Activated CD8-positive, alpha-beta memory T cell treated with anti-CD3 and anti-CD28 coated beads for 4 hours (primary cell): ENCODE measurements around the gene DNAAF8.

Source experiments
- DNase-seq, 2 donors: peaks; one replicate each; pipeline ENCODE4 v3.0.0-alpha.2; 2020; ENCODE audit warnings: low read depth in 2 of 2

The DNAAF8 gene

GRCh38 chr16:4734063-4734729 lies at the start of gene DNAAF8, which contains the start of gene ANKS3:
Gene DNAAF8, plus strand, starts transcription at chr16:4734537. Its CDS starts 1,978 bp downstream, at chr16:4736515.
Gene ANKS3, minus strand, starts transcription at chr16:4734271. Its CDS starts 4,122 bp downstream, at chr16:4730149.
- DNase-seq, result peak; percentile 58 to 59

DNA sequence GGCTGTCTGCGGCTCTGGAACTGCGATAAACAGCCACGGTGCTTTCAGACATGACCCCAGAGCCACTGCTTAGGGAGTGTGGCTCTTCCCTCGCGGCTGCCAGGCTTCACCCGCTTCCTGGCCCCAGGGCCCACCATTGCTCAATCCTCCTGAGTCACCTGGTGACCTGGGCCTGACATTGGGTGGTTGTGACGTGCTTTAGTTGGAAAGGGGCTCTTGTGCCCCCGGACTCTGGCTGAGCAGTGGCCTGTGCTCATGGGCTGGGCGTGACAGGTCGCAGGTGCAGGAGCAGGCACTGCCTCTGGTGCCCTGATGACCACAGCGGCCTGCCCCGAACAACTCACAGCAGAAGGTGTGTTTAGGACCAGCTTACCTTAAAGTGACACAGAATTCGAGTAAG lies 49.6 kb upstream of the DNAAF8 start:
- DNase-seq, result no peak

DNA sequence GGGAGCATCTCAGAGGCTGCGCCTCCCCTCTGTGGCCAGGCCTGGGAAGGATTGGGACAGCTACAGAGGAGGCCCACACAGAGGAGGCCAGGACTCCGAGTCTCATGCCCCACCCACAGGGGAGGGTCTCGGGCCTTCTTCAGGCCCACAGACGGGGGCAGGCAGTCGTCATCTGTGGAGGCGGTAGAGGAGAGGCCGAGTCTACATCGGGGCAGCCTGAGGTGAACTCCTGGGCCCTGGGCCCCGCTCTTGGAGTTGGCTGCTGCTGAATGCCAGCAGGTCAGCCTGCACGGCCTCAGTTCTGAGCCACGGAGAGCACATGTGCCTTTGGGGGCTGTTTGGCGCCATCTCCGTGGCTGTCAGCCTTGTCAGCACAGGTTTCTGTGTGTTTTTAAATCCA lies 49.0 kb upstream of the DNAAF8 start:
- no peak for DNase-seq

GRCh38 chr16:4685776-4686496 lies 48.4 kb upstream of the DNAAF8 start:
- DNase-seq, result no peak

- no peak for DNase-seq
Observed at GRCh38 chr16:4686497-4687210, 47.7 kb upstream of the DNAAF8 start.

- no peak for DNase-seq
Observed at GRCh38 chr16:4687416-4687815, 46.9 kb upstream of the DNAAF8 start.

DNA sequence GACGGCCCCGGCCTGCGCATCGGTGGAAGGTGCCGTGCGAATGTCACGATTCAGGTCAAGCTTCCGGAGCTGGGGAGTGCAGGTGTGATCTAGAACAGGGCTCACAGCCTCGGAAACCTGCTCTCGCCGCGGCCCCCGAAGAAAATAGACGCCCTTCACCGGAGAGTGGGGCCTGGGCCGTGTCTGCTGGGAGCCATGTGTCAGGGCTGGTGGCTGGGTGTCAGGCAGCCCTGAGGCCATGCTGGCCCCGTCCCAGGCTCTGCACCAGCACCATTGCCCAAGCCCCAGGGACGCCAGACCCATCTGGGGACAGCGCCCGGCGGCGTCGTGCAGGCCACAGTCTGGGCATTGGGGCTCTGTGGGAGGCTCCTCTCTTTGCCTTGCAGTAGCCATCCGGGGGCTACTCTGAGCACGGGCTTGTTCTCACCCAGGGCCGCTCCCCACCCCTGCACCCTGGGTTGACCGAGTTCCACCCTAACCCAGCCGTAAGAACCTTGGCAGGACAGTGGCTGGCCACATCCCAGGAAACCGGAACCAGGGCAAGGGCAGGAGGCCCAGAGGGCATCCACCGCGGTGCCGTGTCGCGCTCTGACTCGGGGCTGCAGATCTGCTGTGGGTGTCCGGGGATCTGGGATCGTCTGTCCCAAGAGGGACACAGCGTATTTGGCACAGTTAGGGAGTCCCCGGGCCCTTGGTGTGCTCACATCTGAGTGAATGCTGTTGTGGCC lies 46.2 kb upstream of the DNAAF8 start:
- no peak for DNase-seq

DNA sequence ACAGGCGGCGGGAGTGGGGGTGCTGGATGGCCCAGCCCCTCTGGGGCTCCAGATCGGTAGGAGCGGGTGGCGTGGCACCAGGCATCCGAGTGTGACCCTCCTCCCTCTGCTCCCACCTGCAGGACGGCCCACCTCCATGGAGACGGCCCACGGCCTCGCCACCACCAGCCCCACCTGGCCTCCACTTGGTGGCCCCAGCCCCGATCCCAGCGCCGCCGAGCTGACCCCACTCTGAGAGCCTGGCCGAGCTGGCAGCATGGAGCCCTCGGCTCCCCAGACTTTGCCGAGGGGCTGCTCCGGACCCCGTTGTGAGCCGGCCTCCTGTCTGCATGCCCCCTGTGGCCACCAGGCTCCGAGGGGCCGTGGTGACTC lies 45.7 kb upstream of the DNAAF8 start:
- DNase-seq, result no peak

DNA sequence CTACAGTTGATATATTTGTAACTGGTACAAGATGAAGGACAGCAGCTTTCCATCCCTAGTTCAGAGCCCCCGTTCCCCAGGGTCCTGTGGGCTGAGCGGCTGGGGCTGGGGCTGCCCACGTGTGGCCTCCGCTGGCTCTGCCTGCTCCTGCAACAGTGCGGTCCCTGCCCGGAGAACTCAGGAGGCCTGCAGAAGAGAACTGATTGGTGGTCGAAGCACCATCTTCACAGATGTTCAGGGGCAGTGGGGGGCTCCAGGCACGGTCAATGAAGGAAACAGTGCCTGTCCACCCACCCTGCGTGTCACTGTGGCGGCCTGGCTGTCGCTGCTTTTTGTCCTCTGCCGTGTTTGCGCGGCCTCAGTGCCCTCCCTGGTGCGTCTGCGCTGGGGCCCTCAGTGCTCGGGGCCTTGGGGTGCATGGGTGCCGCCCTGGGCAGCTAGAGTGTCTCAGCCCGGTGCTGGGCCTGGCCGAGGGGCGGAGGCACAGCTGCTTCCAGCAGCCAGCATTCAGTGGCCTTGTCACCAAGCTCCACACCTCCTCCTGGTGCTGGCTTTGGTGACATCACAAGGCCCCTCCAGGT lies 45.2 kb upstream of the DNAAF8 start:
- DNase-seq, result no peak

DNA sequence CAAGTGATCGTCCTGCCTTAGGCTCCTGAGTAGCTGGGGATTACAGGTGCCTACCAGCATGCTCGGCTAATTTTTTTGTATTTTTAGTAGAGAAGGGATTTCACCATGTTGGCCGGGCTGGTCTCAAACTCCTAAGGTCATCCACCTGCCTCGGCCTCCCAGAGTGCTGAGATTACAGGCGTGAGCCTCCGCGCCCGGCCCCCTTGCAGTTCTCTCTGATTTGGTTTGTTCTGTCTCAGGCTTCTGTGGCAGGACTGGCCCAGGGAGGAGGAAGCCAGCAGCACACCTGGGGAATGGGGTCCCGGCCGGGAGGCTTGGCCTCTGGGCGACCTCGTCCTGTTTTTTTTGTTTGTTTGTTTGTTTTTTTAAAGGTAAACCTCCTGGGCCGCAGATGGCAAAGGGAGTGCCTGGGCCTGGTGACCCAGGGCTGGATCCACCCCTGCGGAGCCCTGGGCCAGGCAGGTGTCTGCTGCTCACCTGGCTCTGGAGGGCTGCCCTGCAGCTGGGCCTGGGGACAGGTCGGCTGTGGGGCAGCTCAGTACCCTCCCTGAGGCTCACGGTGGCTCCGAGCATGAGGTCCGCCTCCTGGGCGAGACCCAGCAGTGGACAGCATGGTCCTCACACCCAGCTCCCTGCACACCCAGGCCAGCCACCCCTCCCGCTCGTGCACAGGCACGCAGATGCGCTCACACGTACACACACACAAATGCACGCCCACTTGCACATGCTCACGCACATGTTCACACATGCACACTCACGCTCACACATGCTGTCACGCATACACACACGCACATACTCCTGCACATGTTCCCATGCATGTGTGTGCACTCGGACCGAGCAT lies 44.3 kb upstream of the DNAAF8 start:
- DNase-seq, result no peak

DNA sequence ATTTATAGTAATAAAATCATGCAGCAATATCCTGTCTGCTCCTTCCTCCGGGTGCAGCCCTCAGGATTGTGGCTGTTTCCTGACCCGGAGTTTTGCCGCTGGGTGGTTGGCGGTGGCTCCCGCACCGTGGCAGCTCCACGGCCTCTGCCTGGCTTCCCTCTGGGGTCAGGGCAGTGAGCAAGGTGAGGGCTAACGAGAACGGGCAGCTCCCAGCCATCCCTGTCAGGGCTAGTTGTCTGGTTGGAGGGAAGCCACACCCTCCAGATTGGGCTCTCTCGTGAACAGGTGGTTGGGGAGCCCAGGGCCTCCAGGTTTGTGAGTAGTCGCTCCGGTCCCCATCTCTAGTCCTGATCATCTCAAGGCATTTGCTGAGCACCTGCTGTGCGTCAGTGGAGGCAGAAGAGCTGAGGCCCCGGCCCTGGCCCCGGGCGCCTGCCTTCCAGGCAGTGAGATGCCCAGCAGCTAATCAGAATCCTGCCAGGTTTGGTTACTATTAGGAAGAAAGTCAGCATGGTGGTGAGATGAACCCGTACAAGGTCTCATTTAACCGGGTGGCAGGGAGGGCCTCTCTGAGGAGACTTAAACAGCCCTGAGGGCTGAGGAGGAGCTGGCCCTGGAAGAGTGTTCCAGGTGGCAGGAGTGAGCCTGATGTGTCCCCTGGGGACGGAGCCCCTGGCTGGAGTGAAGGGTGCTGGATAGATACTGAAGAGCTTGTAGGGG lies 43.2 kb upstream of the DNAAF8 start:
- DNase-seq, result no peak

- DNase-seq, result no peak
Observed at GRCh38 chr16:4691666-4692412, 42.5 kb upstream of the DNAAF8 start.

- no peak for DNase-seq
Observed at GRCh38 chr16:4692460-4693295, 41.7 kb upstream of the DNAAF8 start.

DNA sequence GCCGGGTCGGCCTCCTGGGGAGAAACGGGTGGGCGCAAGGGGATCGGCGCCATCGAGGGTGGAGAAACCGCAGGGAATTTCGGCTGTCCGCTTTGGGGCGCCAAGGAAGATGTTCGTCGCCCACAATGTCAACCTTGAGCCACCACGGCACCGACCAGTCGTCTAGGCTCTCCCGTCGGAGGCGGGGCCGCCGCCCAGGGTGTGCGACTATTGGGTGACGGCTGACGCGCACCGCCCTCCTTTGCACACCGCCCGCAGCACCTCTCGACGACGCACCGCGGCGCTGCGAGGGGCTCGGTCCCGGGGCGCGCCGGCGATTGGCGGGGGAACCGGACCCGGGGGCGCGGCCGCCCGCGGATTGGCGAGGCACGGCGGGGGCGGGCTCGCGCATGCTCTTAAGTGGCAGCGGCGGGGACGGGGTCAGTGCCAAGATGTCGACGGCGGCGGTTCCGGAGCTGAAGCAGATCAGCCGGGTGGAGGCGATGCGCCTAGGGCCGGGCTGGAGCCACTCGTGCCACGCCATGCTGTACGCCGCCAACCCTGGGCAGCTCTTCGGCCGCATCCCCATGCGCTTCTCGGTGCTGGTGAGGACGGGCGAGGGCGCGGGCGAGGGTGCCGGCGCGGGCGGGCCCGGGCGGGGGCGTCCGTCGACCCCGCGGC lies 40.9 kb upstream of the DNAAF8 start, which contains the start of gene NUDT16L1:
TSS of gene NUDT16L1 (plus strand) at position 267 of the 660 bp plus-strand sequence. CDS start at position 432, 165 bp downstream.
- peak; percentile 91 to 94 for DNase-seq

GRCh38 chr16:4693956-4694641 lies 40.2 kb upstream of the DNAAF8 start:
- no peak for DNase-seq

GRCh38 chr16:4694642-4695451 lies 39.5 kb upstream of the DNAAF8 start:
- no peak for DNase-seq
